A549 (cell line): ENCODE data around the gene HNF1A.

Experiments
- BHLHE40 ChIP-seq: IDR thresholded peaks from 2 replicates; pipeline ENCODE4 v1.6.1; 2012; ENCODE audit warnings: low read depth, low read length, inconsistent platforms
- HOXA7 ChIP-seq: fragments of 250-450 bp; sonication (Bioruptor Pico); IDR thresholded peaks from 2 replicates; pipeline ENCODE4 v1.5.0; 2020; ENCODE audit warnings: mild to moderate bottlenecking, moderate library complexity
- POLR2A ChIP-seq: IDR thresholded peaks from 2 replicates; pipeline ENCODE4 v1.6.1; 2012; ENCODE audit warnings: mild to moderate bottlenecking, low read length
- SMC3 ChIP-seq: fragments of >200 bp; sonication (Bioruptor Twin); formaldehyde crosslinking; IDR thresholded peaks from 3 replicates; pipeline ENCODE4 v1.6.1; 2018; ENCODE audit warnings: inconsistent platforms
- ZC3H11A ChIP-seq: fragments of 450-650 bp; IDR thresholded peaks from 2 replicates; pipeline ENCODE4 v1.6.1; 2014; ENCODE audit warnings: antibody characterized with exemption, mild to moderate bottlenecking
- TF ChIP-seq, protein P1 (sequence below): fragments of >200 bp; sonication (Bioruptor Twin); formaldehyde crosslinking; IDR thresholded peaks from 3 replicates; pipeline ENCODE4 v1.5.1; 2016
- TF ChIP-seq, protein P2 (sequence below): fragments of 200-600 bp; sonication (generic); IDR thresholded peaks from 2 replicates; pipeline ENCODE4 v1.6.1; 2016; ENCODE audit warnings: antibody characterized with exemption, mild to moderate bottlenecking, moderate library complexity
- TF ChIP-seq, protein P3 (sequence below): fragments of >200 bp; sonication (Bioruptor Twin); formaldehyde crosslinking; IDR thresholded peaks from 2 replicates; pipeline ENCODE4 v1.6.1; 2016
- TF ChIP-seq, protein P4 (sequence below): IDR thresholded peaks from 2 replicates; pipeline ENCODE4 v1.6.1; 2012

DNA sequence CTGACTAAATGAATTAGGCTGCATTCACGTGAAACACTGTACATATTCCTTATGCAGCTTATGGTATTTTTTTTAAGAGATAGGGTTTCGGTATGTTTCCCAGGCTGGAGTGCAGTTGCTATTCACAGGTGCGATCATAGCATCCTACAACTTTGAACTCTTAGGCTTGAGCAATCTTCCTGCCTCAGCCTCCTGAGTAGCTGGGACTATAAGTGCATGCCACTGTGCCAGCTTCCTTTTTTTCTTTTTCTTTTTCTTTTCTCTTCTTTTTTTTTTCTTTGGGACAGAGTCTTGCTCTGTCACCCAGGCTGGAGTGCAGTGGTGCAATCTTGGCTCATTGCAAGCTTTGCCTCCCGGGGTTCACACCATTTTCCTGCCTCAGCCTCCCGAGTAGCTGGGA is 38.3 kb upstream of the HNF1A start:
- TF ChIP-seq HOXA7 (CRISPR knock-in tag) (no peak), BHLHE40 (no peak), SMC3 (no peak), POLR2A (no peak), ZC3H11A (no peak)
- TF ChIP-seq, protein P1, sequence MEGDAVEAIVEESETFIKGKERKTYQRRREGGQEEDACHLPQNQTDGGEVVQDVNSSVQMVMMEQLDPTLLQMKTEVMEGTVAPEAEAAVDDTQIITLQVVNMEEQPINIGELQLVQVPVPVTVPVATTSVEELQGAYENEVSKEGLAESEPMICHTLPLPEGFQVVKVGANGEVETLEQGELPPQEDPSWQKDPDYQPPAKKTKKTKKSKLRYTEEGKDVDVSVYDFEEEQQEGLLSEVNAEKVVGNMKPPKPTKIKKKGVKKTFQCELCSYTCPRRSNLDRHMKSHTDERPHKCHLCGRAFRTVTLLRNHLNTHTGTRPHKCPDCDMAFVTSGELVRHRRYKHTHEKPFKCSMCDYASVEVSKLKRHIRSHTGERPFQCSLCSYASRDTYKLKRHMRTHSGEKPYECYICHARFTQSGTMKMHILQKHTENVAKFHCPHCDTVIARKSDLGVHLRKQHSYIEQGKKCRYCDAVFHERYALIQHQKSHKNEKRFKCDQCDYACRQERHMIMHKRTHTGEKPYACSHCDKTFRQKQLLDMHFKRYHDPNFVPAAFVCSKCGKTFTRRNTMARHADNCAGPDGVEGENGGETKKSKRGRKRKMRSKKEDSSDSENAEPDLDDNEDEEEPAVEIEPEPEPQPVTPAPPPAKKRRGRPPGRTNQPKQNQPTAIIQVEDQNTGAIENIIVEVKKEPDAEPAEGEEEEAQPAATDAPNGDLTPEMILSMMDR: no peak
- TF ChIP-seq, protein P2, sequence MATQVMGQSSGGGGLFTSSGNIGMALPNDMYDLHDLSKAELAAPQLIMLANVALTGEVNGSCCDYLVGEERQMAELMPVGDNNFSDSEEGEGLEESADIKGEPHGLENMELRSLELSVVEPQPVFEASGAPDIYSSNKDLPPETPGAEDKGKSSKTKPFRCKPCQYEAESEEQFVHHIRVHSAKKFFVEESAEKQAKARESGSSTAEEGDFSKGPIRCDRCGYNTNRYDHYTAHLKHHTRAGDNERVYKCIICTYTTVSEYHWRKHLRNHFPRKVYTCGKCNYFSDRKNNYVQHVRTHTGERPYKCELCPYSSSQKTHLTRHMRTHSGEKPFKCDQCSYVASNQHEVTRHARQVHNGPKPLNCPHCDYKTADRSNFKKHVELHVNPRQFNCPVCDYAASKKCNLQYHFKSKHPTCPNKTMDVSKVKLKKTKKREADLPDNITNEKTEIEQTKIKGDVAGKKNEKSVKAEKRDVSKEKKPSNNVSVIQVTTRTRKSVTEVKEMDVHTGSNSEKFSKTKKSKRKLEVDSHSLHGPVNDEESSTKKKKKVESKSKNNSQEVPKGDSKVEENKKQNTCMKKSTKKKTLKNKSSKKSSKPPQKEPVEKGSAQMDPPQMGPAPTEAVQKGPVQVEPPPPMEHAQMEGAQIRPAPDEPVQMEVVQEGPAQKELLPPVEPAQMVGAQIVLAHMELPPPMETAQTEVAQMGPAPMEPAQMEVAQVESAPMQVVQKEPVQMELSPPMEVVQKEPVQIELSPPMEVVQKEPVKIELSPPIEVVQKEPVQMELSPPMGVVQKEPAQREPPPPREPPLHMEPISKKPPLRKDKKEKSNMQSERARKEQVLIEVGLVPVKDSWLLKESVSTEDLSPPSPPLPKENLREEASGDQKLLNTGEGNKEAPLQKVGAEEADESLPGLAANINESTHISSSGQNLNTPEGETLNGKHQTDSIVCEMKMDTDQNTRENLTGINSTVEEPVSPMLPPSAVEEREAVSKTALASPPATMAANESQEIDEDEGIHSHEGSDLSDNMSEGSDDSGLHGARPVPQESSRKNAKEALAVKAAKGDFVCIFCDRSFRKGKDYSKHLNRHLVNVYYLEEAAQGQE: no peak
- TF ChIP-seq, protein P3, sequence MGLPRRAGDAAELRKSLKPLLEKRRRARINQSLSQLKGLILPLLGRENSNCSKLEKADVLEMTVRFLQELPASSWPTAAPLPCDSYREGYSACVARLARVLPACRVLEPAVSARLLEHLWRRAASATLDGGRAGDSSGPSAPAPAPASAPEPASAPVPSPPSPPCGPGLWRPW: no peak
- TF ChIP-seq, protein P4, sequence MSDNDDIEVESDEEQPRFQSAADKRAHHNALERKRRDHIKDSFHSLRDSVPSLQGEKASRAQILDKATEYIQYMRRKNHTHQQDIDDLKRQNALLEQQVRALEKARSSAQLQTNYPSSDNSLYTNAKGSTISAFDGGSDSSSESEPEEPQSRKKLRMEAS: no peak
